Tibial artery (tissue), 4 donors: ENCODE results near the gene PM20D1.

ENCODE experiments used
- DNase-seq, 2 donors: peaks; one replicate each; pipeline ENCODE4 v3.0.0-alpha.2; 2019
- H3K27ac ChIP-seq, 2 donors: fragments of 200-600 bp; sonication (generic) in 1 of 2; 1 replicate in 1 of 2; 2 replicates in 1 of 2; pipeline ENCODE4 v1.5.1; 2018 to 2019; ENCODE audit warnings: mild to moderate bottlenecking in 1 of 2
- H3K27me3 ChIP-seq, 2 donors: fragments of 200-600 bp; sonication (generic) in 1 of 2; one replicate each; pipeline versions ENCODE4 v1.5.1 to v1.6.0; 2016 to 2019
- H3K36me3 ChIP-seq, 3 donors: fragments of 200-600 bp; sonication (generic) in 2 of 3; one replicate each; pipeline ENCODE4 v1.5.1; 2016 to 2019; ENCODE audit warnings: mild to moderate bottlenecking in 2 of 3
- H3K4me1 ChIP-seq, 4 donors: fragments of 200-600 bp; sonication (generic) in 2 of 4; 1 replicate in 3 of 4; 2 replicates in 1 of 4; pipeline ENCODE4 v1.5.1; 2016 to 2019
- H3K4me3 ChIP-seq, 2 donors: fragments of 200-600 bp; sonication (generic) in 1 of 2; 1 replicate in 1 of 2; 2 replicates in 1 of 2; pipeline ENCODE4 v1.5.1; 2018 to 2019; ENCODE audit warnings: mild to moderate bottlenecking in 2 of 2
- H3K9me3 ChIP-seq, 3 donors: fragments of 200-600 bp; sonication (generic) in 1 of 3; one replicate each; pipeline ENCODE4 v1.5.1; 2016 to 2019
- CTCF ChIP-seq, 2 experiments: fragments of 200-600 bp in 1 of 2; fragments of 450-650 bp in 1 of 2; IDR thresholded peaks; one replicate each; pipeline ENCODE4 v1.5.1; 2017 to 2019; ENCODE audit warnings: antibody characterized with exemption in 2 of 2, mild to moderate bottlenecking in 1 of 2, moderate library complexity in 1 of 2
- intact Hi-C: fragments of 100-400 bp; cut with DNase I; formaldehyde crosslinking; loops from one replicate; pipeline ENCODE4 v1.15.0; 2023; ENCODE audit warnings: low total_unique reads

The PM20D1 gene

GRCh38 chr1:205822397-205822796, 27.5 kb downstream of the PM20D1 start:
- peaks cover 0 to 6% (median 0%) of the 10 kb centered on the region in 4 donors for H3K4me1 ChIP-seq

GRCh38 chr1:205817988-205818387, 31.9 kb downstream of the PM20D1 start:
- no peak overlapping the region for H3K4me3 ChIP-seq
- no peaks in the 10 kb centered on the region for H3K36me3 ChIP-seq
- intact Hi-C loops: loop anchor here (10.0 kb wide), 1 partner anchor 63 kb away; the partner anchor contains the start of gene NUCKS1
- no peak for DNase-seq
- no peaks in the 10 kb centered on the region for H3K9me3 ChIP-seq
- no peak overlapping the region for H3K27ac ChIP-seq
- peaks cover 0 to 8% (median 5%) of the 10 kb centered on the region in 4 donors for H3K4me1 ChIP-seq
- no peak for TF ChIP-seq CTCF (IDR thresholded peaks at IDR 0.05)
- no peaks in the 10 kb centered on the region for H3K27me3 ChIP-seq

More at GRCh38 chr1:205822397-205822796, 27.5 kb downstream of the PM20D1 start:
- H3K4me3 ChIP-seq: no peak overlapping the region
- H3K9me3 ChIP-seq: no peaks in the 10 kb centered on the region
- TF ChIP-seq CTCF (IDR thresholded peaks at IDR 0.05): no peak
- H3K36me3 ChIP-seq: no peaks in the 10 kb centered on the region
- H3K27me3 ChIP-seq: no peaks in the 10 kb centered on the region
- intact Hi-C loops: no loop called here
- no peak for DNase-seq
- H3K27ac ChIP-seq: no peak overlapping the region

GRCh38 chr1:205817364-205817763, 32.6 kb downstream of the PM20D1 start:
- no peaks in the 10 kb centered on the region for H3K9me3 ChIP-seq
- peaks cover 0 to 9% (median 5%) of the 10 kb centered on the region in 4 donors for H3K4me1 ChIP-seq
- no peak for DNase-seq
- no peaks in the 10 kb centered on the region for H3K36me3 ChIP-seq
- H3K27ac ChIP-seq: no peak overlapping the region
- no peaks in the 10 kb centered on the region for H3K27me3 ChIP-seq
- no peak for TF ChIP-seq CTCF (IDR thresholded peaks at IDR 0.05)
- intact Hi-C loops: loop anchor here (10.0 kb wide), 1 partner anchor 63 kb away; the partner anchor contains the start of gene NUCKS1
- no peak overlapping the region for H3K4me3 ChIP-seq

- intact Hi-C loops: loop anchor here (10.0 kb wide), 1 partner anchor 59 kb away; the partner anchor contains the start of gene NUCKS1
- peaks cover 0 to 17% (median 15%) of the 10 kb centered on the region in 3 donors for H3K36me3 ChIP-seq
- no peaks in the 10 kb centered on the region for H3K27me3 ChIP-seq
- no peak for TF ChIP-seq CTCF (IDR thresholded peaks at IDR 0.05)
- peak overlapping the region; percentile 93 to 97 for H3K4me3 ChIP-seq
- H3K4me1 ChIP-seq: peaks cover 0 to 45% (median 36%) of the 10 kb centered on the region in 4 donors
- DNase-seq: no peak
- no peaks in the 10 kb centered on the region for H3K9me3 ChIP-seq
- H3K27ac ChIP-seq: peak overlapping the region; percentile 91 to 93
These were observed 36.2 kb downstream of the PM20D1 start for GRCh38 chr1:205813755-205814058.

GRCh38 chr1:205812878-205813754, 36.8 kb downstream of the PM20D1 start, which contains the start of gene SLC41A1:
TSS of gene SLC41A1 (minus strand) at chr1:205813198. CDS start at chr1:205810441, 2,757 bp downstream.
- Histone ChIP-seq H3K4me3 (peak within 1 kb of the TSS; percentile 93 to 97), H3K9me3 (no peaks in the 10 kb centered on the region), H3K4me1 (peaks cover 0 to 51% (median 39%) of the 10 kb centered on the region in 4 donors), H3K27me3 (no peaks in the 10 kb centered on the region), H3K36me3 (peaks cover 0 to 17% (median 15%) of the 10 kb centered on the region in 3 donors), H3K27ac (peak within 1 kb of the TSS; percentile 91 to 93)
- intact Hi-C loops: loop anchor here (10.0 kb wide), 1 partner anchor 58 kb away; the partner anchor contains the start of gene NUCKS1
- peak; percentile 96 to 98 for DNase-seq
- peak in 1 of 2 experiments; percentile 8 for TF ChIP-seq CTCF (IDR thresholded peaks at IDR 0.05)
